HepG2 (cell line): ENCODE measurements around the gene CLP1. TPM values are rescaled to one million over a fixed set of nuclear protein-coding genes. Genes with fewer than 3 reads are reported as not detected.

Source experiments
- ATAC-seq: fragments of 200-7000 bp; cut with Tn5 transposase; 3 replicates; pipeline ENCODE4 v1.9.1; 2020; ENCODE audit warnings: mild to moderate bottlenecking, moderate library complexity
- BruUV-seq: library from RNA; stranded (reverse); fragments of 400-500 nt; replicated peaks from 2 replicates; lab custom pipeline; 2021; lab: Mats Ljungman, UMichigan
- CTCF ChIA-PET: fragments of 300-600 bp; formaldehyde crosslinking; extraction: SDS; loops from one replicate; lab custom pipeline; 2021; ENCODE audit warnings: low total read pairs, inconsistent platforms, low intra/inter-chr PET ratio; lab: Yijun Ruan, JAX
- POLR2A ChIA-PET: fragments of 350-600 bp; sonication (Branson Sonifier 250); formaldehyde crosslinking; loops from one replicate; lab custom pipeline; 2020; ENCODE audit warnings: antibody characterized with exemption, inconsistent platforms; lab: Yijun Ruan, JAX
- DNase-seq: peaks from one replicate; pipeline ENCODE4 v3.0.0-alpha.2; 2015; ENCODE audit warnings: low spot score
- FAIRE-seq: peaks from 3 replicates; lab custom pipeline; 2011; peaks lifted over from hg19 to GRCh38; lab: Jason Lieb, UNC
- H2AFZ ChIP-seq: one replicate; pipeline ENCODE4 v1.6.1; 2011; ENCODE audit warnings: low read length, inconsistent platforms
- H3K27ac ChIP-seq: fragments of 300-600 bp; 3 replicates; pipeline ENCODE4 v1.8.0; 2011; ENCODE audit warnings: mixed run types, mild to moderate bottlenecking, mixed read lengths, low read length, inconsistent platforms; ENCODE audit not compliant: insufficient read depth; ENCODE audit errors: extremely low read length
- H3K27me3 ChIP-seq, 2 experiments: fragments of 200-600 bp in 1 of 2; 2 replicates in 1 of 2; 3 replicates in 1 of 2; pipeline versions ENCODE4 v1.6.0 to v1.8.0; 2011; ENCODE audit warnings: low read length in 2 of 2, mild to moderate bottlenecking in 2 of 2, moderate library complexity in 2 of 2, inconsistent platforms in 1 of 2; ENCODE audit not compliant: insufficient read depth in 2 of 2, control insufficient read depth in 1 of 2
- H3K36me3 ChIP-seq, 2 experiments: fragments of 200-600 bp in 1 of 2; replicated peaks in 1 of 2; 2 replicates in 1 of 2; 3 replicates in 1 of 2; pipeline versions ENCODE4 v1.5.1 to v1.8.0; 2011; ENCODE audit warnings: low read length in 2 of 2, inconsistent platforms in 1 of 2; ENCODE audit not compliant: insufficient read depth in 2 of 2, control insufficient read depth in 1 of 2
- H3K4me1 ChIP-seq: 2 replicates; pipeline ENCODE4 v1.5.1; 2012; ENCODE audit warnings: low read length, inconsistent platforms; ENCODE audit not compliant: insufficient read depth
- H3K4me2 ChIP-seq: 2 replicates; pipeline ENCODE4 v1.6.0; 2011; ENCODE audit warnings: low read depth, low read length, inconsistent platforms
- H3K4me3 ChIP-seq, 3 experiments: fragments of 200-600 bp in 1 of 3; sonication (generic), shearing (Covaris generic) in 1 of 3; replicated peaks in 1 of 3; 2 replicates each; pipeline ENCODE4 v1.5.1; 2011 to 2016; ENCODE audit warnings: low read length in 3 of 3, inconsistent platforms in 2 of 3, low read depth in 2 of 3, mild to moderate bottlenecking in 2 of 3, control low read depth in 1 of 3, mixed read lengths in 1 of 3; ENCODE audit not compliant: insufficient read depth in 1 of 3
- H3K79me2 ChIP-seq: one replicate; pipeline ENCODE4 v1.6.1; 2011; ENCODE audit warnings: low read length, inconsistent platforms; ENCODE audit not compliant: insufficient read depth
- H3K9ac ChIP-seq: 2 replicates; pipeline ENCODE4 v1.6.0; 2011; ENCODE audit warnings: mild to moderate bottlenecking, low read depth, low read length, inconsistent platforms; ENCODE audit not compliant: insufficient read depth
- H3K9me3 ChIP-seq: 2 replicates; pipeline ENCODE4 v1.5.1; 2012; ENCODE audit warnings: mild to moderate bottlenecking, low read length
- H4K20me1 ChIP-seq: 2 replicates; pipeline ENCODE4 v1.6.0; 2011; ENCODE audit warnings: inconsistent platforms, mild to moderate bottlenecking, low read length, moderate library complexity; ENCODE audit not compliant: insufficient read depth
- ARID5B ChIP-seq: IDR thresholded peaks from 2 replicates; pipeline ENCODE4 v1.4.0; 2020; ENCODE audit warnings: mild to moderate bottlenecking, missing genetic modification reagents
- CHCHD3 ChIP-seq: sonication (generic); formaldehyde crosslinking; IDR thresholded peaks from 2 replicates; pipeline ENCODE4 v1.8.0; 2022; ENCODE audit warnings: mild to moderate bottlenecking, missing genetic modification reagents, moderate library complexity
- CSRNP1 ChIP-seq: sonication (generic); formaldehyde crosslinking; IDR thresholded peaks from 2 replicates; pipeline ENCODE4 v1.8.1; 2023; ENCODE audit warnings: mild to moderate bottlenecking, missing genetic modification reagents
- EP300 ChIP-seq, 3 experiments: sonication (generic) in 1 of 3; formaldehyde crosslinking in 1 of 3; IDR thresholded peaks; 2 replicates each; pipeline versions ENCODE4 v1.5.1 to v1.6.1; 2011 to 2020; ENCODE audit warnings: low read depth in 2 of 3, low read length in 2 of 3, borderline replicate concordance in 1 of 3, improper control_type of control experiment in 1 of 3, mild to moderate bottlenecking in 1 of 3, missing genetic modification reagents in 1 of 3, moderate library complexity in 1 of 3
- KDM5B ChIP-seq: sonication (generic); formaldehyde crosslinking; IDR thresholded peaks from 2 replicates; pipeline ENCODE4 v1.4.0; 2020; ENCODE audit warnings: missing genetic modification reagents, mild to moderate bottlenecking, borderline replicate concordance
- THRA ChIP-seq: sonication (generic); formaldehyde crosslinking; IDR thresholded peaks from 2 replicates; pipeline ENCODE4 v1.4.0; 2020; ENCODE audit warnings: missing genetic modification reagents, borderline replicate concordance
- ZNF530 ChIP-seq: sonication (generic); formaldehyde crosslinking; IDR thresholded peaks from 2 replicates; pipeline ENCODE4 v1.5.0; 2020; ENCODE audit warnings: low read depth, mild to moderate bottlenecking, missing genetic modification reagents
- ZNF629 ChIP-seq: sonication (generic); formaldehyde crosslinking; conservative IDR thresholded peaks from 2 replicates; pipeline ENCODE4 v1.5.0; 2020; ENCODE audit warnings: missing genetic modification reagents
- ZNF672 ChIP-seq: sonication (generic); formaldehyde crosslinking; IDR thresholded peaks from 2 replicates; pipeline ENCODE4 v1.8.1; 2022; ENCODE audit warnings: missing genetic modification reagents
- ZNF768 ChIP-seq: sonication (generic); formaldehyde crosslinking; IDR thresholded peaks from 2 replicates; pipeline ENCODE4 v1.4.0; 2020; ENCODE audit warnings: missing genetic modification reagents
- ZSCAN25 ChIP-seq: sonication (generic); formaldehyde crosslinking; IDR thresholded peaks from 2 replicates; pipeline ENCODE4 v1.8.0; 2022; ENCODE audit warnings: mild to moderate bottlenecking, missing genetic modification reagents
- WGBS: methylation state at CpG from one replicate; pipeline ENCODE4 v1.1.6; 2017; ENCODE audit warnings: low lambda C conversion rate; 5-methylcytosine and 5-hydroxymethylcytosine counted together
- in situ Hi-C: cut with HindIII; loops from 2 replicates; pipeline ENCODE4 v1.10.0; 2017; ENCODE audit warnings: low pct_unique_long_range_greater_than_20kb; ENCODE audit not compliant: extremely low pct_ligation_motif_present
- intact Hi-C: fragments of 100-400 bp; cut with micrococcal nuclease; formaldehyde crosslinking; loops from one replicate; pipeline ENCODE4 v1.10.0; 2022; ENCODE audit not compliant: unreplicated experiment
- polyA plus RNA-seq, 8 experiments: library from polyadenylated mRNA; depleted of rRNA in 3 of 8; stranded (reverse) in 7 of 8; unstranded in 1 of 8; fragments of >200 nt; fragmentation: Illumina TruSeq in 4 of 8; extraction: Trizol in 4 of 8; gene quantifications; 2 replicates each; pipeline versions ENCODE4 v1.2.1 to v1.2.3, GENCODE V29; 2011 to 2016; ENCODE audit warnings: low read depth in 4 of 8, missing spikeins in 1 of 8, mixed read lengths in 1 of 8; ENCODE audit not compliant: insufficient read depth in 1 of 8
- total RNA-seq, 5 experiments: library from RNA; depleted of rRNA; stranded (reverse); fragments of >200 nt; fragmentation: Illumina TruSeq; extraction: Trizol; gene quantifications; 2 replicates each; pipeline ENCODE4 v1.2.3, GENCODE V29; 2016; ENCODE audit warnings: low read depth in 1 of 5
- TF ChIP-seq, protein P1 (sequence below): IDR thresholded peaks from 2 replicates; pipeline ENCODE4 v1.6.1; 2016; ENCODE audit warnings: control low read depth

Gene CLP1
- total and polyA plus RNA-seq, 2 of the 13 experiments (the other 11 are each of a cell fraction or from before 2014, with no cell fraction given), result 14.6 to 24.8 TPM

- no peak for TF ChIP-seq ARID5B
- no peak for TF ChIP-seq ZNF629 (CRISPR knock-in tag)
- TF ChIP-seq KDM5B (CRISPR knock-in tag), result no peak
- TF ChIP-seq, protein P1, sequence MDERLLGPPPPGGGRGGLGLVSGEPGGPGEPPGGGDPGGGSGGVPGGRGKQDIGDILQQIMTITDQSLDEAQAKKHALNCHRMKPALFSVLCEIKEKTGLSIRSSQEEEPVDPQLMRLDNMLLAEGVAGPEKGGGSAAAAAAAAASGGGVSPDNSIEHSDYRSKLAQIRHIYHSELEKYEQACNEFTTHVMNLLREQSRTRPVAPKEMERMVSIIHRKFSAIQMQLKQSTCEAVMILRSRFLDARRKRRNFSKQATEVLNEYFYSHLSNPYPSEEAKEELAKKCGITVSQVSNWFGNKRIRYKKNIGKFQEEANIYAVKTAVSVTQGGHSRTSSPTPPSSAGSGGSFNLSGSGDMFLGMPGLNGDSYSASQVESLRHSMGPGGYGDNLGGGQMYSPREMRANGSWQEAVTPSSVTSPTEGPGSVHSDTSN (CRISPR knock-in tag), result no peak
- no peak for TF ChIP-seq EP300 (IDR thresholded peaks at IDR 0.05; ENCODE audit: low read depth in 2 of 2, low read length in 2 of 2)
- no peak for TF ChIP-seq EP300 (CRISPR knock-in tag; IDR thresholded peaks at IDR 0.05; ENCODE audit: borderline replicate concordance)
These were observed 30.7 kb upstream of the CLP1 start (continued) for GRCh38 chr11:57626895-57627294.

- H3K4me3 ChIP-seq, result no peak overlapping the region
- no peak overlapping the region for H3K9ac ChIP-seq
- H4K20me1 ChIP-seq, result no peaks in the 10 kb centered on the region
- no peak for FAIRE-seq
- intact Hi-C loops (loop anchor here (5.0 kb wide), 1 partner anchor 33 kb away; the partner anchor contains the start of gene SERPING1), in situ Hi-C loops (no loop called here)
- ChIA-PET CTCF (no interaction called here), POLR2A (no interaction called here)
- ATAC-seq, result no peak
- no peaks in the 10 kb centered on the region for H3K9me3 ChIP-seq
- 0% methylated on average over 2 of the region's 2 CpGs for WGBS
- H2AFZ ChIP-seq, result no peak overlapping the region
- H3K27me3 ChIP-seq, result no peaks in the 10 kb centered on the region; a peak in 1 of 5 replicates
- H3K27ac ChIP-seq, result no peak overlapping the region
- H3K4me2 ChIP-seq, result no peak overlapping the region
- BruUV-seq, result no TSS peak
- H3K36me3 ChIP-seq, result no peaks in the 10 kb centered on the region
- no peaks in the 10 kb centered on the region for H3K79me2 ChIP-seq
- no peak for DNase-seq
- H3K4me1 ChIP-seq, result peaks cover 23% of the 10 kb centered on the region
- TF ChIP-seq CSRNP1 (CRISPR knock-in tag) (no peak), ZNF530 (CRISPR knock-in tag) (no peak), CHCHD3 (CRISPR knock-in tag) (no peak), ZNF672 (CRISPR knock-in tag) (no peak), THRA (CRISPR knock-in tag) (no peak), ZSCAN25 (CRISPR knock-in tag) (no peak), ZNF768 (no peak)
These were observed 27.4 kb upstream of the CLP1 start for GRCh38 chr11:57630171-57630570.
